ENCODE data around the gene NT5DC4.

NT5DC4 gene

GRCh38 chr2:112767693-112768330, 47.0 kb downstream of the NT5DC4 start:
- TF ChIP-seq PPARA (CRISPR knock-in tag; IDR thresholded peaks at IDR 0.05; ENCODE audit: borderline replicate concordance) (no peak), BACH2 (CRISPR knock-in tag; IDR thresholded peaks at IDR 0.05; ENCODE audit: borderline replicate concordance) (no peak), POU6F1 (CRISPR knock-in tag; IDR thresholded peaks at IDR 0.05; ENCODE audit: borderline replicate concordance, low read depth) (no peak), PATZ1 (CRISPR knock-in tag; IDR thresholded peaks at IDR 0.05; ENCODE audit: borderline replicate concordance) (no peak), ZFP3 (CRISPR knock-in tag; IDR thresholded peaks at IDR 0.05) (no peak), TCF4 (CRISPR knock-in tag; IDR thresholded peaks at IDR 0.05; ENCODE audit: borderline replicate concordance) (no peak), ESRRG (CRISPR knock-in tag; IDR thresholded peaks at IDR 0.05) (no peak), ZNF70 (CRISPR knock-in tag; IDR thresholded peaks at IDR 0.05) (no peak)
- no peak for ATAC-seq

GRCh38 chr2:112768432-112768831, 47.6 kb downstream of the NT5DC4 start:
- TF ChIP-seq CREB5 (CRISPR knock-in tag; IDR thresholded peaks at IDR 0.05; ENCODE audit: low read depth) (no peak), ZFP3 (CRISPR knock-in tag; IDR thresholded peaks at IDR 0.05) (no peak), CSRNP3 (CRISPR knock-in tag; IDR thresholded peaks at IDR 0.05) (no peak), ZNF565 (CRISPR knock-in tag; conservative IDR thresholded peaks at IDR 0.05; ENCODE audit: low read depth) (no peak), PPARA (CRISPR knock-in tag; IDR thresholded peaks at IDR 0.05; ENCODE audit: borderline replicate concordance) (no peak), ISL1 (CRISPR knock-in tag; IDR thresholded peaks at IDR 0.05) (no peak), ESRRG (CRISPR knock-in tag; IDR thresholded peaks at IDR 0.05) (no peak), TOX (CRISPR knock-in tag; IDR thresholded peaks at IDR 0.05; ENCODE audit: borderline replicate concordance) (no peak), ZC3H10 (CRISPR knock-in tag; IDR thresholded peaks at IDR 0.05) (no peak), BACH2 (CRISPR knock-in tag; IDR thresholded peaks at IDR 0.05; ENCODE audit: borderline replicate concordance) (no peak), ZNF70 (CRISPR knock-in tag; IDR thresholded peaks at IDR 0.05) (no peak), ZFP30 (CRISPR knock-in tag; IDR thresholded peaks at IDR 0.05) (no peak), ZNF8 (CRISPR knock-in tag; IDR thresholded peaks at IDR 0.05) (no peak)
- no peak for ATAC-seq

- no peak for ATAC-seq
- TF ChIP-seq SNAI2 (CRISPR knock-in tag; IDR thresholded peaks at IDR 0.05), result no peak
- TF ChIP-seq CSRNP3 (CRISPR knock-in tag; IDR thresholded peaks at IDR 0.05), result no peak
- TF ChIP-seq BACH2 (CRISPR knock-in tag; IDR thresholded peaks at IDR 0.05; ENCODE audit: borderline replicate concordance), result no peak
- TF ChIP-seq PATZ1 (CRISPR knock-in tag; IDR thresholded peaks at IDR 0.05; ENCODE audit: borderline replicate concordance), result no peak
- no peak for TF ChIP-seq RARB (CRISPR knock-in tag; IDR thresholded peaks at IDR 0.05)
- TF ChIP-seq ISL1 (CRISPR knock-in tag; IDR thresholded peaks at IDR 0.05), result no peak
- no peak for TF ChIP-seq TOX (CRISPR knock-in tag; IDR thresholded peaks at IDR 0.05; ENCODE audit: borderline replicate concordance)
- TF ChIP-seq TCF4 (CRISPR knock-in tag; IDR thresholded peaks at IDR 0.05; ENCODE audit: borderline replicate concordance), result no peak
- TF ChIP-seq CSDC2 (CRISPR knock-in tag; IDR thresholded peaks at IDR 0.05), result no peak
- TF ChIP-seq ZNF70 (CRISPR knock-in tag; IDR thresholded peaks at IDR 0.05), result no peak
- no peak for TF ChIP-seq PPARA (CRISPR knock-in tag; IDR thresholded peaks at IDR 0.05; ENCODE audit: borderline replicate concordance)
- TF ChIP-seq CREB5 (CRISPR knock-in tag; IDR thresholded peaks at IDR 0.05; ENCODE audit: low read depth), result no peak
Observed at GRCh38 chr2:112772322-112772721, 51.5 kb downstream of the NT5DC4 start.

Data from SK-N-SH treated with all-trans-retinoic acid at 6 μM for 48 hours (cell line).